GM06990 (cell line): Measurements from ENCODE around the gene NPEPL1.
"Not testable (repeated sequence)": the region's sequence is repeated elsewhere in the genome, so short reads cannot be mapped to it uniquely, and the experiment has no call there.

ENCODE experiments used
- DNase-seq: peaks from one replicate; pipeline ENCODE4 v3.0.0-alpha.2; 2011; ENCODE audit not compliant: insufficient read length; ENCODE audit errors: extremely low read depth
- H3K27me3 ChIP-seq: replicated peaks from 2 replicates; pipeline ENCODE4 v1.6.0; 2011; ENCODE audit warnings: low read length; ENCODE audit not compliant: control insufficient read depth, insufficient read depth
- H3K36me3 ChIP-seq: 2 replicates; pipeline ENCODE4 v1.5.1; 2011; ENCODE audit warnings: low read length; ENCODE audit not compliant: control insufficient read depth, insufficient read depth
- H3K4me3 ChIP-seq: replicated peaks from 2 replicates; pipeline ENCODE4 v1.5.1; 2011; ENCODE audit warnings: low read depth, mild to moderate bottlenecking, control low read depth, low read length
- TF ChIP-seq, protein P1 (sequence below): IDR thresholded peaks from 2 replicates; pipeline ENCODE4 v1.5.1; 2011; ENCODE audit warnings: low read length, control low read depth, mild to moderate bottlenecking, inconsistent platforms; ENCODE audit not compliant: insufficient read depth, poor library complexity, severe bottlenecking

NPEPL1 gene

DNA sequence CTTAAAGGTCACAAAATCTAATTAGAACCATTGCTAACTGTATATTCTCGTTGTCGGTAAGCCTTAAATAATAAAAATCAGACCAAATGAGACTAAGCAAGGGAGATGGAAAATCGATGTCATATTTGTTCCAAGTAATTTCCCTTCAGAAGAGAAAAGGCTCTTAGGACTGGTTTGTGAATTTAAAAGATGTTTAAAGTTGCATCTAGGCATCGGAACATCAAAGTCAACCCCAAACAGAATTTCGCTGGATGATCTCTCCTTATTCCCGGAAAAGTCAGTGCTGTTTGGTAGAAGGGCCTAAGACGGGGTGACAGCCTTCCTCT, 63.8 kb downstream of the NPEPL1 start:
- H3K27me3 ChIP-seq = no peaks in the 10 kb centered on the region; the same call in 1 of the 2 replicates
- H3K4me3 ChIP-seq = no peak overlapping the region
- no peak for DNase-seq
- H3K36me3 ChIP-seq = no peaks in the 10 kb centered on the region
- TF ChIP-seq, protein P1, sequence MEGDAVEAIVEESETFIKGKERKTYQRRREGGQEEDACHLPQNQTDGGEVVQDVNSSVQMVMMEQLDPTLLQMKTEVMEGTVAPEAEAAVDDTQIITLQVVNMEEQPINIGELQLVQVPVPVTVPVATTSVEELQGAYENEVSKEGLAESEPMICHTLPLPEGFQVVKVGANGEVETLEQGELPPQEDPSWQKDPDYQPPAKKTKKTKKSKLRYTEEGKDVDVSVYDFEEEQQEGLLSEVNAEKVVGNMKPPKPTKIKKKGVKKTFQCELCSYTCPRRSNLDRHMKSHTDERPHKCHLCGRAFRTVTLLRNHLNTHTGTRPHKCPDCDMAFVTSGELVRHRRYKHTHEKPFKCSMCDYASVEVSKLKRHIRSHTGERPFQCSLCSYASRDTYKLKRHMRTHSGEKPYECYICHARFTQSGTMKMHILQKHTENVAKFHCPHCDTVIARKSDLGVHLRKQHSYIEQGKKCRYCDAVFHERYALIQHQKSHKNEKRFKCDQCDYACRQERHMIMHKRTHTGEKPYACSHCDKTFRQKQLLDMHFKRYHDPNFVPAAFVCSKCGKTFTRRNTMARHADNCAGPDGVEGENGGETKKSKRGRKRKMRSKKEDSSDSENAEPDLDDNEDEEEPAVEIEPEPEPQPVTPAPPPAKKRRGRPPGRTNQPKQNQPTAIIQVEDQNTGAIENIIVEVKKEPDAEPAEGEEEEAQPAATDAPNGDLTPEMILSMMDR = no peak

DNA sequence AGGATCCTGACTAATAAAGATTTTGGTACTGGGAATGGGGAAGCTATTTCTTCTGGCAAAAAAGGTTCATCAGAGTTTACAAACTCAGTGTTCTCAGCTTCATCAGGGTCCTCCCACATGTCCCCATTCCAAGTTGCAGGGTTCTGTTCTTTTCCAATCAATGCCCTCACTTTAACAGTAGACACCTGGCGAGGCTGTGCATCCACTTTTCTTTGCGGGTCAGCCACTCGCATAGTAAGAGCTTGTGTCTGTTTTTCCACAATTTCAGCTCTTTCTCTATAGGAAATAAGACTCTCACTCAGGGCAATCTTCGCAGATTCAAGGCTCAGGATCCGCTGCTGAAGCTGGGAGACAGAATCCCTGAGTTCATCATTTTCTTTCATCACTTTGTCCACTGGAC, 65.0 kb downstream of the NPEPL1 start:
- H3K4me3 ChIP-seq, H3K27me3 ChIP-seq, H3K36me3 ChIP-seq, DNase-seq: not testable (repeated sequence)

DNA sequence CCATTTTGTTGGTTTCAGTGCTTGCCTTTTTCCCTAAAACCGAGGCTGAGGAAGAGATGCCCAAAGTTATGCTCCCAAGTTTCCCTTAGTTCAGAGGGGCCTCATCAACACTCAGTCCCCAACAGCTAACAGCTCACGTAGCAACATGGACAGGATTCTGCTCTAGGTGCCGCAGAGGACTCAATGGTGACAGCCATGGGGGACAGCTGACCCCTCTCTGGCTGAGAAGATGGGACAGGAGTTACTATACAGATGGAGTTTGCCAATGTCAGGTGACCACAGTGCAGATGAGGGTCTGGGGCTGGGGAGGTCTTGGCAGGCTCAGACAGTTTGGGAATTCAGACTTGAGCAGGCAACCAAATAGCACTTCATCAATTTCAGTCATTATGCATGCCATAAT, 67.3 kb downstream of the NPEPL1 start:
- no peak for DNase-seq
- H3K36me3 ChIP-seq = no peaks in the 10 kb centered on the region
- TF ChIP-seq, protein P1 = no peak
- H3K27me3 ChIP-seq = no peaks in the 10 kb centered on the region; the same call in 1 of the 2 replicates
- H3K4me3 ChIP-seq = no peak overlapping the region

DNA sequence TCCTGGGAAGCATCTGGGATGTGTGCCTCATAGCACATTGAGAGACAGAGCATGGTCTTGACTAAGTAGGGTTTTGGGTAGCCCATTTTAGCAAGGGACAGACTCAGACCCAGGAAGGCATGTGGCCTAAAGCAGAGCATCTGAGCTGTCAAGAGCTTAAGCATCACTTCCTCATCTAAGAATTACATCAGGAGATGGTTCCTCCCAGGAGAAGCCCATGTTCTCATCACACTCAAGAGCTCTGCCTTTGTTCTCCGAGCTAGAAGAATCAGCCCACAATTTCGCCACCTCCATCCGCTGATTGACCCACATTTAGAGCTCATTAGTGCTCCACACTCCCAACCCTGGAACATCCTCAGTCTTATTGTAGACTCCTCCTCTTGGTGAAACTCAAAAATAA, 68.3 kb downstream of the NPEPL1 start:
- DNase-seq = no peak
- Histone ChIP-seq H3K27me3 (no peaks in the 10 kb centered on the region; the same call in 1 of the 2 replicates), H3K4me3 (no peak overlapping the region), H3K36me3 (no peaks in the 10 kb centered on the region)
- TF ChIP-seq, protein P1 = no peak

DNA sequence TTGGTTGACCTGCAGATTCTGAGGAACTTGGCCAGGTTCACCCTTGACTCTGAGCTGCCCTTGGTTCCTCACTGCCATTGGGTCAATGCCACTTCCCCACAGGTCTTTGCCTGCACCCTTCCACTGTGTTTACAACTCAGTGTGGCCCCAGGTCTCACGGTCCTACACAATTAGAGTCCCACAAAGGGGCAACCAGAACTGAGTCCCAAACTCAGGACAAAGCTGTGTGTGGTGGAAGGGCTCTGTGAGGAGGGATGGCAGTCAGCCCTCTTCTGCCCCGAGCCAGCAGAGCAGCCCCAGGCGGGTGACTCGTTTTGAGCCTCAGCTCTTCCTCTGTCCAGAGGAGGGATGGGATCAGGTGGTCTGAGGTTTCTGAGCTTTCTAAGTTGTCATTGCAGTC, 69.5 kb downstream of the NPEPL1 start:
- no peak for DNase-seq
- Histone ChIP-seq H3K4me3 (no peak overlapping the region), H3K27me3 (no peaks in the 10 kb centered on the region; the same call in 1 of the 2 replicates), H3K36me3 (no peaks in the 10 kb centered on the region)
- TF ChIP-seq, protein P1 = no peak

DNA sequence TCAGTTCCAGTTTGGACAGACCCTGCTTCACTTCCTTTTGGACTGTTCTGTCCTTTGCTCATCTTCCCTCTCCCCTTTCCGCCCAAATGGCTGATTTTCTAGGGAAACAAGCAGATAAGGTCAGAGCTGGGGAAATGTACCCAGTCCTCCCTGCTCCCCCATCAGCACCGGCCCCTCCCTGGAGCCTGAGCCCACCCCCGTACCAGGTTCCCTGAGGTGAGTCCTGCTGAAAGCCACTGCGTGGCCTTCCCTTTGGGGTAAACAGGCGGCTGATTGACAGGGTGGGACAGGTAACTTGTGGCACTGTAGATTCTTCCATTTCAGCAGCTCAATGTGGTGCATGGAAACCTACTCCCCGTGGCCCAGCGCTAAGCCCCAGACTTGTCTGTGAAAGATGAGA, 70.5 kb downstream of the NPEPL1 start:
- H3K27me3 ChIP-seq = no peaks in the 10 kb centered on the region; the same call in 1 of the 2 replicates
- no peak for DNase-seq
- TF ChIP-seq, protein P1 = no peak
- H3K4me3 ChIP-seq = no peak overlapping the region
- H3K36me3 ChIP-seq = no peaks in the 10 kb centered on the region
